CD4-positive, CD25-positive, alpha-beta regulatory T cell (primary cell): Measurements from ENCODE around the gene NTRK3. TPM values are rescaled to one million over a fixed set of nuclear protein-coding genes. Genes with fewer than 3 reads are reported as not detected.

ENCODE experiments used
- ATAC-seq, 2 donors: fragments of 150-1000 bp; cut with Tn5 transposase; one replicate each; pipeline ENCODE4 v1.10.0; 2021; ENCODE audit warnings: low read depth in 2 of 2, moderate number of reproducible peaks in 2 of 2, moderate library complexity in 1 of 2
- DNase-seq, 3 donors: peaks; one replicate each; pipeline versions ENCODE4 v3.0.0 to v3.0.0-alpha.2; 2012 to 2022; ENCODE audit warnings: mixed read lengths in 1 of 3
- H3K27ac ChIP-seq: one replicate; pipeline ENCODE4 v1.7.0; 2013; ENCODE audit warnings: mild to moderate bottlenecking, low read length; ENCODE audit not compliant: insufficient read depth, poor library complexity, severe bottlenecking
- H3K27me3 ChIP-seq: one replicate; pipeline ENCODE4 v1.7.0; 2013; ENCODE audit warnings: low read length; ENCODE audit not compliant: control insufficient read depth, insufficient read depth
- H3K36me3 ChIP-seq: one replicate; pipeline ENCODE4 v1.7.0; 2013; ENCODE audit warnings: mild to moderate bottlenecking, low read length, moderate library complexity; ENCODE audit not compliant: control insufficient read depth, insufficient read depth
- H3K4me1 ChIP-seq: 2 replicates; pipeline ENCODE4 v1.7.0; 2013; ENCODE audit warnings: mild to moderate bottlenecking, low read length; ENCODE audit not compliant: insufficient read depth, control insufficient read depth, poor library complexity, severe bottlenecking
- H3K4me3 ChIP-seq: one replicate; pipeline ENCODE4 v1.7.0; 2013; ENCODE audit warnings: low read depth, mild to moderate bottlenecking, low read length, moderate library complexity
- H3K9me3 ChIP-seq, 2 experiments: 1 replicate in 1 of 2; 2 replicates in 1 of 2; pipeline ENCODE4 v1.7.0; 2013; ENCODE audit warnings: low read length in 2 of 2, mild to moderate bottlenecking in 1 of 2, moderate library complexity in 1 of 2; ENCODE audit not compliant: control insufficient read depth in 2 of 2
- H3K27ac Mint-ChIP-seq, 3 donors: one replicate each; pipeline ENCODE4 v1.8.0; 2020 to 2022; ENCODE audit warnings: mild to moderate bottlenecking in 3 of 3, mixed read lengths in 3 of 3, moderate library complexity in 2 of 3
- H3K27me3 Mint-ChIP-seq: one replicate; pipeline ENCODE4 v1.8.0; 2022; ENCODE audit warnings: mild to moderate bottlenecking, mixed read lengths
- H3K36me3 Mint-ChIP-seq: one replicate; pipeline ENCODE4 v1.8.0; 2020; ENCODE audit warnings: mixed read lengths
- H3K4me1 Mint-ChIP-seq, 4 donors: one replicate each; pipeline ENCODE4 v1.8.0; 2020 to 2022; ENCODE audit warnings: mixed read lengths in 4 of 4, mild to moderate bottlenecking in 1 of 4
- H3K4me3 Mint-ChIP-seq, 4 donors: one replicate each; pipeline ENCODE4 v1.8.0; 2020 to 2022; ENCODE audit warnings: mild to moderate bottlenecking in 4 of 4, mixed read lengths in 4 of 4, moderate library complexity in 3 of 4
- H3K9me3 Mint-ChIP-seq, 7 donors: one replicate each; pipeline ENCODE4 v1.8.0; 2020 to 2022; ENCODE audit warnings: mixed read lengths in 7 of 7, mild to moderate bottlenecking in 3 of 7, moderate library complexity in 2 of 7
- polyA plus RNA-seq, 4 donors: library from polyadenylated mRNA; unstranded; fragments of 300-500 nt; fragmentation: Illumina TruSeq; gene quantifications; one replicate each; pipeline ENCODE4 v1.2.3, GENCODE V29; 2021
- total RNA-seq: library from RNA; stranded (reverse); gene quantifications from one replicate; pipeline ENCODE4 v1.2.3, GENCODE V29; 2022

Gene NTRK3
- total and polyA plus RNA-seq, 5 donors from 2014 or later: not detected

- Mint-ChIP-seq H3K4me1 (no peaks in the 10 kb centered on the region), H3K36me3 (no peaks in the 10 kb centered on the region), H3K27me3 (peaks cover 7% of the 10 kb centered on the region)
These were observed 52.0 kb downstream of the NTRK3 start for GRCh38 chr15:88204584-88204983.

GRCh38 chr15:88202231-88202630, 54.3 kb downstream of the NTRK3 start:
- Mint-ChIP-seq H3K9me3 (peaks cover 0 to 3% (median 0%) of the 10 kb centered on the region in 7 donors), H3K36me3 (no peaks in the 10 kb centered on the region), H3K27ac (no peak overlapping the region), H3K4me3 (no peak overlapping the region), H3K27me3 (peaks cover 8% of the 10 kb centered on the region), H3K4me1 (no peaks in the 10 kb centered on the region)
- Histone ChIP-seq H3K9me3 (no peaks in the 10 kb centered on the region), H3K4me3 (no peak overlapping the region), H3K36me3 (no peaks in the 10 kb centered on the region), H3K27me3 (no peaks in the 10 kb centered on the region), H3K27ac (no peak overlapping the region), H3K4me1 (no peaks in the 10 kb centered on the region)
- DNase-seq (no peak), ATAC-seq (no peak)

More at GRCh38 chr15:88204584-88204983, 52.0 kb downstream of the NTRK3 start:
- Histone ChIP-seq H3K36me3 (no peaks in the 10 kb centered on the region), H3K4me3 (no peak overlapping the region), H3K9me3 (no peaks in the 10 kb centered on the region), H3K4me1 (no peaks in the 10 kb centered on the region), H3K27me3 (no peaks in the 10 kb centered on the region), H3K27ac (no peak overlapping the region)
- no peak for ATAC-seq
- no peak for DNase-seq
- Mint-ChIP-seq H3K9me3 (peaks cover 0 to 3% (median 0%) of the 10 kb centered on the region in 7 donors), H3K27ac (no peak overlapping the region), H3K4me3 (no peak overlapping the region)

GRCh38 chr15:88201207-88201606, 55.3 kb downstream of the NTRK3 start:
- ATAC-seq: no peak
- peaks cover 11% of the 10 kb centered on the region for H3K27me3 Mint-ChIP-seq
- H3K27ac ChIP-seq: no peak overlapping the region
- no peaks in the 10 kb centered on the region for H3K36me3 ChIP-seq
- no peaks in the 10 kb centered on the region for H3K4me1 Mint-ChIP-seq
- no peaks in the 10 kb centered on the region for H3K4me1 ChIP-seq
- no peaks in the 10 kb centered on the region for H3K27me3 ChIP-seq
- no peaks in the 10 kb centered on the region for H3K36me3 Mint-ChIP-seq
- no peak overlapping the region for H3K4me3 ChIP-seq
- no peak for DNase-seq
- no peaks in the 10 kb centered on the region for H3K9me3 ChIP-seq
- H3K27ac Mint-ChIP-seq: no peak overlapping the region
- H3K9me3 Mint-ChIP-seq: peaks cover 0 to 3% (median 0%) of the 10 kb centered on the region in 7 donors
- no peak overlapping the region for H3K4me3 Mint-ChIP-seq

- no peak overlapping the region for H3K27ac Mint-ChIP-seq
- Histone ChIP-seq H3K27me3 (no peaks in the 10 kb centered on the region), H3K27ac (no peak overlapping the region), H3K9me3 (no peaks in the 10 kb centered on the region), H3K4me3 (no peak overlapping the region), H3K36me3 (no peaks in the 10 kb centered on the region), H3K4me1 (no peaks in the 10 kb centered on the region)
- peaks cover 0 to 4% (median 0%) of the 10 kb centered on the region in 7 donors for H3K9me3 Mint-ChIP-seq
- H3K4me1 Mint-ChIP-seq: no peaks in the 10 kb centered on the region
- H3K4me3 Mint-ChIP-seq: no peak overlapping the region
- H3K27me3 Mint-ChIP-seq: peaks cover 11% of the 10 kb centered on the region
- no peak for ATAC-seq
- no peak for DNase-seq
- H3K36me3 Mint-ChIP-seq: no peaks in the 10 kb centered on the region
These were observed 59.6 kb downstream of the NTRK3 start for GRCh38 chr15:88196961-88197360.

GRCh38 chr15:88194162-88194561, 62.4 kb downstream of the NTRK3 start:
- no peaks in the 10 kb centered on the region for H3K27me3 ChIP-seq
- H3K4me3 ChIP-seq: no peak overlapping the region
- H3K27ac ChIP-seq: no peak overlapping the region
- Mint-ChIP-seq H3K36me3 (no peaks in the 10 kb centered on the region), H3K27me3 (peaks cover 11% of the 10 kb centered on the region), H3K27ac (no peak overlapping the region), H3K4me1 (no peaks in the 10 kb centered on the region), H3K9me3 (peaks cover 0 to 4% (median 0%) of the 10 kb centered on the region in 7 donors), H3K4me3 (no peak overlapping the region)
- no peaks in the 10 kb centered on the region for H3K9me3 ChIP-seq
- ATAC-seq (no peak), DNase-seq (no peak)
- H3K4me1 ChIP-seq: no peaks in the 10 kb centered on the region
- H3K36me3 ChIP-seq: no peaks in the 10 kb centered on the region

GRCh38 chr15:88193415-88193814, 63.1 kb downstream of the NTRK3 start:
- Mint-ChIP-seq H3K36me3 (no peaks in the 10 kb centered on the region), H3K27me3 (peaks cover 9% of the 10 kb centered on the region), H3K4me3 (no peak overlapping the region), H3K4me1 (no peaks in the 10 kb centered on the region), H3K27ac (no peak overlapping the region), H3K9me3 (peaks cover 0 to 4% (median 0%) of the 10 kb centered on the region in 7 donors)
- DNase-seq (no peak), ATAC-seq (no peak)
- Histone ChIP-seq H3K27me3 (no peaks in the 10 kb centered on the region), H3K27ac (no peak overlapping the region), H3K4me3 (no peak overlapping the region), H3K36me3 (no peaks in the 10 kb centered on the region), H3K9me3 (no peaks in the 10 kb centered on the region), H3K4me1 (no peaks in the 10 kb centered on the region)

GRCh38 chr15:88191812-88192165, 64.8 kb downstream of the NTRK3 start:
- DNase-seq (no peak), ATAC-seq (no peak)
- Histone ChIP-seq H3K9me3 (no peaks in the 10 kb centered on the region), H3K4me3 (no peak overlapping the region), H3K27ac (no peak overlapping the region), H3K4me1 (no peaks in the 10 kb centered on the region), H3K36me3 (no peaks in the 10 kb centered on the region), H3K27me3 (no peaks in the 10 kb centered on the region)
- Mint-ChIP-seq H3K4me1 (no peaks in the 10 kb centered on the region), H3K36me3 (no peaks in the 10 kb centered on the region), H3K27me3 (no peaks in the 10 kb centered on the region), H3K27ac (no peak overlapping the region), H3K4me3 (no peak overlapping the region), H3K9me3 (peaks cover 0 to 4% (median 0%) of the 10 kb centered on the region in 7 donors)

GRCh38 chr15:88190232-88190631, 66.3 kb downstream of the NTRK3 start:
- no peak overlapping the region for H3K27ac ChIP-seq
- Mint-ChIP-seq H3K27ac (no peak overlapping the region), H3K9me3 (peaks cover 0 to 4% (median 0%) of the 10 kb centered on the region in 7 donors), H3K4me1 (no peaks in the 10 kb centered on the region), H3K27me3 (no peaks in the 10 kb centered on the region), H3K36me3 (no peaks in the 10 kb centered on the region), H3K4me3 (no peak overlapping the region)
- no peaks in the 10 kb centered on the region for H3K4me1 ChIP-seq
- no peak overlapping the region for H3K4me3 ChIP-seq
- H3K27me3 ChIP-seq: no peaks in the 10 kb centered on the region
- DNase-seq (no peak), ATAC-seq (no peak)
- H3K36me3 ChIP-seq: no peaks in the 10 kb centered on the region
- no peaks in the 10 kb centered on the region for H3K9me3 ChIP-seq
